Chondrocyte (in vitro differentiated cells): ENCODE data around the gene NFATC4. TPM values are rescaled to one million over a fixed set of nuclear protein-coding genes. Genes with fewer than 3 reads are reported as not detected.

ENCODE experiments used
- DNase-seq: peaks from one replicate; pipeline ENCODE4 v3.0.0; 2021; ENCODE audit warnings: mixed read lengths, low spot score
- H3K27ac Mint-ChIP-seq: one replicate; pipeline ENCODE4 v1.8.0; 2021; ENCODE audit warnings: mild to moderate bottlenecking, moderate library complexity, mixed read lengths; ENCODE audit not compliant: unreplicated experiment
- H3K27me3 Mint-ChIP-seq: 2 replicates; pipeline ENCODE4 v1.8.0; 2021; ENCODE audit warnings: low read depth, mixed read lengths
- H3K36me3 Mint-ChIP-seq: 2 replicates; pipeline ENCODE4 v1.8.0; 2021; ENCODE audit warnings: low read depth, mixed read lengths
- H3K4me1 Mint-ChIP-seq: 2 replicates; pipeline ENCODE4 v1.8.0; 2021; ENCODE audit warnings: low read depth, mild to moderate bottlenecking, mixed read lengths
- H3K4me3 Mint-ChIP-seq: one replicate; pipeline ENCODE4 v1.8.0; 2021; ENCODE audit warnings: mild to moderate bottlenecking, moderate library complexity, mixed read lengths; ENCODE audit not compliant: unreplicated experiment
- H3K9me3 Mint-ChIP-seq: 2 replicates; pipeline ENCODE4 v1.8.0; 2021; ENCODE audit warnings: low read depth, mixed read lengths
- total RNA-seq: library from RNA; stranded (reverse); gene quantifications from 3 replicates; pipeline ENCODE4 v1.2.1, GENCODE V29; 2021
- TF ChIP-seq, protein P1 (sequence below): fragments of 200-600 bp; sonication (generic); IDR thresholded peaks from 2 replicates; pipeline ENCODE4 v1.5.0; 2021; ENCODE audit warnings: antibody characterized with exemption, mild to moderate bottlenecking, moderate library complexity

NFATC4 gene
- total RNA-seq, 1 donor from 2014 or later: 97.7 TPM

DNA sequence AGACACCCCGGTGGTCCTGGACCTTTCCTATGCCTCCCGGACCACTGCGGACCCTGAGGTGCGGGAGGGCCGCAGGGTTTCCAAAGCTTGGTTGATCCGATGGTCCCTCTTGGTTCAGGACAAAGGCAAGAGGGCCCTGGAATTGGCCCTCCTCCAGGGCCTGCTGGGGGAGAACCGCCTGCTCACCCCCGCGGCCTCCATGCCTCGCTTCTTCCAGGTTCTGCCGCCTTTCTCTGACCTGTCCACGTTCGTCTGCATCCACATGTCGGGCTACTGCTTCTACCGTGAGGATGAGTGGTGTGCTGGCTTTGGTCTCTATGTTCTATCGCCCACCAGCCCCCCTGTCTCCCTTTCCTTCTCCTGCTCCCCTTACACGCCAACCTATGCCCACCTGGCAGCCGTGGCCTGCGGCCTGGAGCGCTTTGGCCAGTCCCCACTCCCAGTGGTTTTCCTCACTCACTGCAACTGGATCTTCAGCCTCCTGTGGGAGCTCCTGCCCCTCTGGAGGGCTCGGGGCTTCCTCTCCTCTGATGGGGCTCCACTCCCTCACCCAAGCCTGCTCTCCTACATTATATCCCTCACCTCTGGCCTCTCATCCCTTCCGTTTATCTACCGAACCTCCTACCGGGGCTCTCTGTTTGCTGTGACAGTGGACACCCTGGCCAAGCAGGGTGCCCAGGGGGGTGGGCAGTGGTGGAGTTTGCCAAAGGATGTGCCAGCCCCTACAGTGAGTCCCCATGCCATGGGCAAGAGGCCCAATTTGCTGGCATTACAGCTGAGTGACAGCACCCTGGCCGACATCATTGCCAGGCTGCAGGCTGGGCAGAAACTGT lies 47.7 kb downstream of the NFATC4 start:
- no peak for DNase-seq
- Mint-ChIP-seq H3K4me1 (no peaks in the 10 kb centered on the region), H3K9me3 (no peaks in the 10 kb centered on the region), H3K27me3 (no peaks in the 10 kb centered on the region), H3K27ac (no peak overlapping the region), H3K4me3 (no peak overlapping the region), H3K36me3 (peaks cover 28% of the 10 kb centered on the region)
- TF ChIP-seq, protein P1, sequence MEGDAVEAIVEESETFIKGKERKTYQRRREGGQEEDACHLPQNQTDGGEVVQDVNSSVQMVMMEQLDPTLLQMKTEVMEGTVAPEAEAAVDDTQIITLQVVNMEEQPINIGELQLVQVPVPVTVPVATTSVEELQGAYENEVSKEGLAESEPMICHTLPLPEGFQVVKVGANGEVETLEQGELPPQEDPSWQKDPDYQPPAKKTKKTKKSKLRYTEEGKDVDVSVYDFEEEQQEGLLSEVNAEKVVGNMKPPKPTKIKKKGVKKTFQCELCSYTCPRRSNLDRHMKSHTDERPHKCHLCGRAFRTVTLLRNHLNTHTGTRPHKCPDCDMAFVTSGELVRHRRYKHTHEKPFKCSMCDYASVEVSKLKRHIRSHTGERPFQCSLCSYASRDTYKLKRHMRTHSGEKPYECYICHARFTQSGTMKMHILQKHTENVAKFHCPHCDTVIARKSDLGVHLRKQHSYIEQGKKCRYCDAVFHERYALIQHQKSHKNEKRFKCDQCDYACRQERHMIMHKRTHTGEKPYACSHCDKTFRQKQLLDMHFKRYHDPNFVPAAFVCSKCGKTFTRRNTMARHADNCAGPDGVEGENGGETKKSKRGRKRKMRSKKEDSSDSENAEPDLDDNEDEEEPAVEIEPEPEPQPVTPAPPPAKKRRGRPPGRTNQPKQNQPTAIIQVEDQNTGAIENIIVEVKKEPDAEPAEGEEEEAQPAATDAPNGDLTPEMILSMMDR: no peak

DNA sequence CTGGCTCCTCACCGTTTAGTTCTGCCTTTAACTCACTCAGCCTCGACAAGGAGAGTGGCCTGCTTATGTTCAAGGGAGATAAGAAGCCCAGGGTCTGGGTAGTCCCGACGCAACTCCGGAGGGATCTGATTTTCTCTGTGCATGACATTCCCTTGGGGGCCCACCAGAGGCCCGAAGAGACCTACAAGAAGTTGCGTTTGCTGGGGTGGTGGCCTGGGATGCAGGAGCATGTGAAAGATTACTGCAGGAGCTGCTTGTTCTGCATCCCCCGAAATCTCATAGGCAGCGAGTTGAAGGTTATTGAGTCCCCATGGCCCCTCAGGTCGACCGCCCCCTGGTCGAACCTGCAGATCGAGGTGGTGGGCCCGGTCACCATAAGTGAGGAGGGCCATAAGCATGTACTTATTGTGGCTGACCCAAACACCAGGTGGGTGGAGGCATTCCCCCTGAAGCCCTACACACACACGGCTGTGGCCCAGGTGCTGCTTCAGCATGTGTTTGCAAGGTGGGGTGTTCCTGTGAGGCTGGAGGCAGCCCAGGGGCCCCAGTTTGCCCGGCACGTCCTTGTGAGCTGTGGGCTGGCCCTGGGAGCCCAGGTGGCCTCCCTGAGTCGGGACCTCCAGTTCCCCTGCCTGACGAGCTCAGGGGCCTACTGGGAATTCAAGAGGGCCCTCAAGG lies 48.4 kb downstream of the NFATC4 start:
- Mint-ChIP-seq H3K4me1 (no peaks in the 10 kb centered on the region), H3K27ac (no peak overlapping the region), H3K36me3 (peaks cover 26% of the 10 kb centered on the region), H3K9me3 (no peaks in the 10 kb centered on the region), H3K27me3 (no peaks in the 10 kb centered on the region), H3K4me3 (no peak overlapping the region)
- TF ChIP-seq, protein P1: no peak
- DNase-seq: no peak

DNA sequence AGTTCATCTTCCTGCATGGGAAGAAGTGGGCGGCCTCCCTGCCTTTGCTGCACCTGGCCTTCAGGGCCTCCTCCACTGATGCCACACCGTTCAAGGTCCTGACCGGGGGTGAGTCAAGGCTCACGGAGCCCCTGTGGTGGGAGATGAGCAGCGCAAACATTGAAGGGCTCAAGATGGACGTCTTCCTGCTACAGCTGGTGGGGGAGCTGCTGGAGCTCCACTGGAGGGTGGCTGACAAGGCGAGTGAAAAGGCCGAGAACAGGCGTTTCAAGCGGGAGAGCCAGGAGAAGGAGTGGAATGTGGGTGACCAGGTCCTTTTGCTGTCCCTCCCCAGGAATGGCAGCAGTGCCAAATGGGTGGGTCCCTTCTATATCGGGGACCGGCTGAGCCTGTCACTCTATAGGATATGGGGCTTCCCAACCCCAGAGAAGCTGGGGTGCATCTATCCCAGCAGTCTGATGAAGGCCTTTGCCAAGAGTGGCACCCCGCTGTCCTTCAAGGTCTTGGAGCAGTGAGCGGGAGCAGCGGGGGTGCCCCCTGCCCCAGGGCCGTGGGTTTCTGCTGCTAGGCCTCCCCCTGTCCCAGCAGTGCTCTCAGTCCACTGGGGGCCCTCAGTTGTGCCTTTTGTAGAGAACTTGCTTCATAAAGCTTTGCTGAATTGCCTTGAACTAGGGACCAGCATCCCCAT lies 49.1 kb downstream of the NFATC4 start:
- H3K36me3 Mint-ChIP-seq: peaks cover 25% of the 10 kb centered on the region
- H3K9me3 Mint-ChIP-seq: no peaks in the 10 kb centered on the region
- H3K27ac Mint-ChIP-seq: no peak overlapping the region
- no peak overlapping the region for H3K4me3 Mint-ChIP-seq
- no peak for DNase-seq
- TF ChIP-seq, protein P1: no peak
- H3K27me3 Mint-ChIP-seq: no peaks in the 10 kb centered on the region
- H3K4me1 Mint-ChIP-seq: no peaks in the 10 kb centered on the region

DNA sequence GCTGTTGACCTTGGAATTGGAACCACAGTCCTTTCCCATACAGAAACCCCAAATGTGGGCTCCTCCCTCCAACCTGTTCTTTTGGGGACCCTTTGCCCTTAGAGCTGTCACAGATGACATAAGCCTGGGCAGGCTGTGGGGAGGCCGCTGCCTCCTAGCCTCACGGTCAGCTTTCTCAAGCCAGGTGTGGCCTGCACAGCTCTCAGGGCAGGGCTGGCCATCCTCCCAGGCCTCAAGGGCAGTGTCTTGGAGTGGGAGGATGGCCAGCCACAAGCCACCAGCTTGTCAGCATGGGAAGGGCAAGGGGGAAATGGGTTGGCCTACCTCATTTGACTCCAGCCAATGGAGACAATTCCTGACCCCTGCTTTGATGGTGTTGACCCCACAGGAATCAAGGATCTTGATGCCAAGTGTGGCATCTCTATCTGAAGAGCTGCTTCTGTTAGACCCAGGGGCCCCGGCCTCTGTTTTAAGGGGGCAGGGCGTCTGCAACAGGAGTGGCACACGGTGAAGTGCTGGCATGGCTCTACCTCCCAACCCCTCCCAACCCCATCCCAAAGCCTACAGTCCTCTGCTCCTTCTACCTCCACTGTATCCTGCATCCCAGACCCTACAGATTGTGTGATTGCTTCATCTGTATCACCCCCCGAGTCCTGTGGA lies 50.0 kb downstream of the NFATC4 start:
- Mint-ChIP-seq H3K36me3 (peaks cover 18% of the 10 kb centered on the region), H3K27me3 (no peaks in the 10 kb centered on the region), H3K4me1 (no peaks in the 10 kb centered on the region), H3K4me3 (no peak overlapping the region), H3K9me3 (no peaks in the 10 kb centered on the region), H3K27ac (no peak overlapping the region)
- no peak for DNase-seq
- TF ChIP-seq, protein P1: no peak

DNA sequence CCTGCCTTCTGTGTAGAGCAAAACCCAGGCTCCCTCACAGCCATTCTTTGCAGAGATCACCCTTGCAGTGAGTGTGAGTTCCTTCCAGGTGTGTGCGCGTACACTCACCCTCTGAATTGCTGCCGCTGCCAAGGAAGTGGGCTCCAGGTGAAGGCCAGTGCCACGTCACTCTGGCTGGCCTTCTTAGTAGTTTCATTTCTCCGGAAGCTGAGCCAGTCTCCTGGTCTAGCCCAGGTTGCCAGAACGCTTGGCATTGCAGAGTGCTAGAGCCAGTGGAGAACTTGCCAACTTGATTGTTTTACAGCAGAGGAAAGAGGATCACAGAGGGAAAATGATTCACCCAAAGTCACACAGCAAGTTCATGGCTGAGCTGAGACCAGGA lies 50.5 kb downstream of the NFATC4 start:
- peaks cover 16% of the 10 kb centered on the region for H3K36me3 Mint-ChIP-seq
- DNase-seq: no peak

More for the DNA sequence above, 50.5 kb downstream of the NFATC4 start:
- Mint-ChIP-seq H3K27me3 (no peaks in the 10 kb centered on the region), H3K9me3 (no peaks in the 10 kb centered on the region), H3K4me3 (no peak overlapping the region), H3K27ac (no peak overlapping the region), H3K4me1 (no peaks in the 10 kb centered on the region)
- TF ChIP-seq, protein P1: no peak
